ENCODE measurements around the gene MKI67. TPM values are rescaled to one million over a fixed set of nuclear protein-coding genes. Genes with fewer than 3 reads are reported as not detected.
A peak's percentile ranks its signal among the peaks of the same experiment; 100 is the strongest.

Gene MKI67
- total and polyA plus RNA-seq, 10 of the 15 experiments (the other 5 are each of a cell fraction or from before 2014, with no cell fraction given) = 22.3 to 183 (median 82.9) TPM

GRCh38 chr10:128062881-128063563 lies 63.2 kb downstream of the MKI67 start (continued):
- peak; percentile 94 for TF ChIP-seq TCF12 (IDR thresholded peaks at IDR 0.05; ENCODE audit: low read depth, low read length)
- no peak for TF ChIP-seq SREBF2 (IDR thresholded peaks at IDR 0.05; ENCODE audit: low read length)
- TF ChIP-seq NFIC (IDR thresholded peaks at IDR 0.05; ENCODE audit: low read depth, low read length) = peak; percentile 74
- TF ChIP-seq MYB (IDR thresholded peaks at IDR 0.05; ENCODE audit: borderline replicate concordance, low read depth, low read length) = no peak
- TF ChIP-seq ZNF622 (IDR thresholded peaks at IDR 0.05) = no peak
- TF ChIP-seq ZNF687 (IDR thresholded peaks at IDR 0.05) = 0 out of 2 replicates have a peak, but pooled peaks have one; percentile 50
- no peak for TF ChIP-seq MYC (IDR thresholded peaks at IDR 0.05; ENCODE audit: insufficient read depth, insufficient read length, insufficient replicate concordance, low read length, severe bottlenecking)
- TF ChIP-seq MEF2B (IDR thresholded peaks at IDR 0.05; ENCODE audit: partially characterized antibody, poor library complexity, severe bottlenecking) = no peak
- no peak for TF ChIP-seq SUPT20H (IDR thresholded peaks at IDR 0.05; ENCODE audit: borderline replicate concordance, control insufficient read depth, low read depth, low read length)
- TF ChIP-seq SPI1 (IDR thresholded peaks at IDR 0.05; ENCODE audit: borderline replicate concordance, insufficient read depth, low read depth, low read length) = peak; percentile 93
- TF ChIP-seq MXI1 (IDR thresholded peaks at IDR 0.05; ENCODE audit: low read depth, low read length) = 0 out of 2 replicates have a peak, but pooled peaks have one; percentile 17
- peak; percentile 47; the same call in 1 of the 2 replicates for TF ChIP-seq CHD2 (IDR thresholded peaks at IDR 0.05; ENCODE audit: borderline replicate concordance, low read depth, low read length)
- no peak for TF ChIP-seq TCF7 (IDR thresholded peaks at IDR 0.05; ENCODE audit: borderline replicate concordance)
- no peak for TF ChIP-seq SMAD5 (IDR thresholded peaks at IDR 0.05; ENCODE audit: low read depth)
- TF ChIP-seq BHLHE40 (IDR thresholded peaks at IDR 0.05; ENCODE audit: borderline replicate concordance in 1 of 2, low read depth in 2 of 2, low read length in 1 of 2) = peak; percentile 38 to 55; a peak in 2 of 4 replicates
- TF ChIP-seq RAD51 (IDR thresholded peaks at IDR 0.05) = no peak
- peak; percentile 83 for TF ChIP-seq DPF2 (IDR thresholded peaks at IDR 0.05)
- TF ChIP-seq EP300 (IDR thresholded peaks at IDR 0.05; ENCODE audit: borderline replicate concordance in 1 of 2, control insufficient read depth in 1 of 2, low read depth in 2 of 2, low read length in 2 of 2) = peak; percentile 58 to 78; a peak in 2 of 4 replicates
- no peak for TF ChIP-seq USF1 (IDR thresholded peaks at IDR 0.05; ENCODE audit: borderline replicate concordance, extremely low read length, insufficient read depth, low read depth, low read length)
- peak; percentile 69 for TF ChIP-seq ZNF384 (IDR thresholded peaks at IDR 0.05; ENCODE audit: borderline replicate concordance, low read depth, low read length)
- TF ChIP-seq HCFC1 (IDR thresholded peaks at IDR 0.05; ENCODE audit: low read length) = no peak
- TF ChIP-seq ETV6 (conservative IDR thresholded peaks at IDR 0.05 in 1 of 2, IDR thresholded peaks at IDR 0.05 in 1 of 2; ENCODE audit: borderline replicate concordance in 1 of 2, low read depth in 1 of 2) = peak; percentile 88 to 100
- TF ChIP-seq IKZF1 (conservative IDR thresholded peaks at IDR 0.05) = peak; percentile 98
- peak in 1 of 2 experiments; percentile 72; a peak in 1 of 4 replicates for TF ChIP-seq CEBPB (IDR thresholded peaks at IDR 0.05; ENCODE audit: borderline replicate concordance in 1 of 2, low read depth in 2 of 2, low read length in 2 of 2)
- peak; percentile 85 for TF ChIP-seq IRF4 (IDR thresholded peaks at IDR 0.05; ENCODE audit: low read depth, low read length)
- no peak for TF ChIP-seq YBX1 (IDR thresholded peaks at IDR 0.05)
